GM19463 (cell line): Measurements from ENCODE around the gene ARL6.
"Not testable (repeated sequence)": the region's sequence is repeated elsewhere in the genome, so short reads cannot be mapped to it uniquely, and the experiment has no call there.

Experiments
- ATAC-seq: cut with Tn5 transposase; IDR thresholded peaks from one replicate; pipeline ENCODE4 v1.9.1; 2021; ENCODE audit warnings: mild to moderate bottlenecking, moderate library complexity; ENCODE audit not compliant: unreplicated experiment

ARL6 gene

DNA sequence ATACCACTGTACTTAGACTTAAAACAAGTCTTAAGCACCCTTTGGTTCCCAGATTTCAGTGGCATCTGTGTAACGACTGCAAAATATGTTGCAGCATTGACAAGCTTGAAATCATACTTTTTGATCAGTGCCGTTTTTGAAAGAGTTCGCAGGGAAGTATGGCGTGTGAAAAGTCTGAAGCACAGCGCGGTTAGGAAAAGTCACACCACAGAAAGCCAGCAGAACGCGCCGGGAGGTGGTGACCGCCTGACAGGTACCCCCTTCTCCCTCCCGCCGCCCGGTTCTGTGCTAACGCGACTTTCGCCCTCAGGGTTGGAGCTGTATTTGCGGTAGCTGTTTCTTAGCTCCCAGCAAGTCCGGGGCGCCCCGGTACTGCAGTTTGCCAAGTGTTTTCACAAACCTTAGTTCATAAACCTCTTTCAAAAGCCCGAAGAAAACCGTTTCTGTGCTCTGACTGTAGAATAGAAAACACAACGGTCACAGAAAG lies 56.8 kb downstream of the ARL6 start:
- peak; percentile 37 for ATAC-seq

DNA sequence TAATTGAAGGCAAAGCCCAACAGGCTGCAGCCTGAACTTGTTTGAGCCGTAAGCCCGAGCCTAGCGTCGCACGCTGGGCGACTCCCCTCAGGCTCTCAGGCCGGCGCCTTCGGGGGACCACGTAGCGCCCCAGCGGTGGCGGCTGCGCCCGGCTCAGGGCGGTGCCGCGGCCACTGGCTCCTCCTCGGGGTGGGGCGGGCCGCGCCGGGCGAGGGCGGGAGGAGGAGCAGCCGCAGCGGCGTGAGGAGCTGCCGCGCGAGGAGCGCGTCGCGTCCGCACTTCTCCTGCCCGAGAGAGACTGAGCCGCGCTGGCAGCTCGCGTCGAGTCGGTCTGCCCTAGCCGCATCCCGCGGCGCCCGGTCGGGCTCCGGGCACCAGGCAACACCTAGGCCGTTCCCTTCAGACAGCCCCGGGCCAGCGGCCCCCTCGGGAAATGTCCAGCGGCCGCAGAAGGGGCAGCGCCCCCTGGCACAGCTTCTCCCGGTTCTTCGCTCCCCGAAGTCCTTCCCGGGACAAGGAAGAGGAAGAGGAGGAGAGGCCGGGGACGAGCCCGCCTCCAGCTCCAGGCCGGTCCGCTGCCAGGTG lies 57.3 kb downstream of the ARL6 start, which contains the start of gene CRYBG3:
Gene CRYBG3, plus strand, starts transcription at position 238 of the 585 bp plus-strand sequence. Its CDS starts 196 bp downstream, at position 434.
- peak; percentile 97 for ATAC-seq

- ATAC-seq = peak; percentile 19
These were observed 57.8 kb downstream of the ARL6 start for GRCh38 chr3:97822359-97822775.

GRCh38 chr3:97823046-97824004 lies 58.8 kb downstream of the ARL6 start:
- ATAC-seq = no peak

- ATAC-seq = no peak
These were observed 60.5 kb downstream of the ARL6 start for GRCh38 chr3:97825101-97825500.

- no peak for ATAC-seq
These were observed 63.3 kb downstream of the ARL6 start for GRCh38 chr3:97827741-97828471.

GRCh38 chr3:97829198-97829597 lies 64.6 kb downstream of the ARL6 start:
- no peak for ATAC-seq

DNA sequence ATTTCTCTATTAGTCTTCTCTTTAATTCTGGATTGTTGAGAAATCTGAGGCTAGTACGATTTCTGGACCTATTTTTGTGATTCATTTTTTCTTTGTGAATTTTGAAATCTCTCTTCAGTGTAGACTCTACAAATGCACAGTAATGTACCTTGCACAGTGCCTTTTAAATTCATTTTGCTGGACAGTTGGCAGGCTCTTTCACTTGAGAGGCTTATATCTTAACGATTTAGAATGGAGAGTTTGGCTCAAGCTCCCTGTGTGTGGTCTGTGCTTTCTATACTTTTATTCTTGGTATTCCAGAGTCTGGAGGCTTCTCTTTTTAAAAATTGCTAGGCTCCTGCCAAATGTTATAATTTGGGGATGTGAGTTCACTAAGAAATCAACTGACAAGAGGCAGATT lies 66.1 kb downstream of the ARL6 start:
- no peak for ATAC-seq

DNA sequence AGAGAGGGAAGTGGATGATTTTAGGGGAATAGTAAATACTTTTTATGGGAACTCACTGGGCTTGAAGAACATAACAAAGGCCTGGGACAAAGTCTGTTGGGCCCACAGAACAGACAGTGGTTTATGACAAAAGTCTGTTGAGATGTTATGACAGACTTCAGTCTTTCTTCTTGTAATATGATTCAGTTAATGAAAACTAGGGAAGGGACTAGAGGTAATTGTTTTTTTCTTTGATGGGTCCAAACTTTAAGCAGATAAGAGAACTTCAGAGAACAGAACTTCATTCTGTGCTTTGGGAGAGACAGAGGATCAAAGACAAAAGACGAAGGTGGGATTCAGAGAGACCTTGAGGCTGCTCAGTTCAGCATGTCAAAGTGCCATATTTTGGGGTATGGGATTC lies 66.6 kb downstream of the ARL6 start:
- ATAC-seq = no peak

DNA sequence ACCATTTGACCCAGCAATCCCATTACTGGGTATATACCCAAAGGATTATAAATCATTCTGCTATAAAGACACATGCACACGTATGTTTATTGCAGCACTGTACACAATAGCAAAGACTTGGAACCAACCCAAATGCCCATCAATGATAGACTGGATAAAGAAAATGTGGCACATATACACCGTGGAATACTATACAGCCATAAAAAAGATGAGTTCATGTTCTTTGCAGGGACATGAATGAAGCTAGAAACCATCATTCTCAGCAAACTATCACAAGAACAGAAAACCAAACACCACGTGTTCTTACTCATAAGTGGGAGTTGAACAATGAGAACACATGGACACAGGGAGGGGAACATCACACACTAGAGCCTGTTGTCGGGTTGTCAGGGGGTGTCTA lies 68.6 kb downstream of the ARL6 start:
- not testable (repeated sequence) for ATAC-seq

GRCh38 chr3:97835761-97836160 lies 71.2 kb downstream of the ARL6 start:
- no peak for ATAC-seq

DNA sequence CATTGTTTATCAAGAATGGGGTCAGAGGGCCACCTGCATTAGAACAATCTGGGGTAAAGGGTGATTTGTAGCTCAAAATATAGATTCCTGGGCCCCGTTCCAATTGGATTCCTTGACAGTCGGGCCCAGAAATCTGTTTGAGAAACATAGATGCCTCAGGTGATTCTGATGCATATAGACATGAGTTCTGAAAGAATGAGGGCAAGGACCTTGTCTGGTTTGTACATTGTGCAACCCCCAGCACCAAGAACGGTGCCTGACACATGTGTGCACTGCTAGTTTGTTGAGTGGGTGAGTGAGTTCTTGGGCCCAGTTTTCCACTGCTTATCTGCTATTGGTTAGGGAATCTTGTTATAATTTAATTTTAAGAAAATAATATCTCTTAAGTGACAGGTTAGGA lies 73.8 kb downstream of the ARL6 start:
- ATAC-seq = no peak

- ATAC-seq = no peak
These were observed 75.4 kb downstream of the ARL6 start for GRCh38 chr3:97839944-97840343.

- ATAC-seq = no peak
These were observed 76.7 kb downstream of the ARL6 start for GRCh38 chr3:97841304-97841703.

DNA sequence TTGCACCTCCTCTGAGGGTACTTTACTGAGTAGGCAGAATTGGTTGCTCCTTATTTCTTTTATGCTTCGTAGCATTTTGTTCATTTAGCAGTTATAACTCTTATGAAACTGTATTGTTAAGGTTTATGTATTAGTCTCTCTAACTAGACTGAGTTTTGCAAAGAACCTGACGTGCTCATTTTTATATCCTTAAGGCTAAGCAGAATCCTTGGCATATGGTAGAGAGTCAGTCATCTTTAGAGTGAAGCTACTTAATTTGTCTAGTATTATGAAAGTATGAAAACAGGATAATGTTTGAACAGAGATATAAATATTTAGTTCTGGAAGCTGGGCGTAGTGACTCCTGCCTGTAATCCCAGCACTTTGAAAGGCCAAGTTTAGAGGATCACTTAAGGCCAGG lies 77.4 kb downstream of the ARL6 start:
- ATAC-seq = no peak

DNA sequence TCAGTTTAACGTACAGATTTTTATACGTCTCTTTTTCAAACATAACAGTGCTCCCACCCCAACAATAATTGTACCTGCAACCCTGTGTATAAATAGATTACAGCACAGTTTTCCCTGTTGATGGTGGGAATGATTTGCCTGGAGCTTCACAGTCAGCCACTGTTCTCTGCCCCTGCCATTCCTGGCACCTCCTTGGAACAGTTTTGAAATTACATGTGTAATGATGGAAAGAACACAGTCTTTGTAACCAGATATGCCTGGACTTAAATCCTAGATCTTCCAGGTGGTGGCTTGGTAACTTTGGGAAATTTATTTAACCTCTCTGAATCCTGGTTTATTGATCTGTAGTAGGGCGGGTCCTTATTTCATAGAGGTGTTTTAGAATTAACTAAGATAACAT lies 84.2 kb downstream of the ARL6 start:
- no peak for ATAC-seq
